IMR-90 (cell line): Measurements from ENCODE around the gene PON2. TPM values are rescaled to one million over a fixed set of nuclear protein-coding genes. Genes with fewer than 3 reads are reported as not detected.

Experiments
- ATAC-seq: fragments of 200-7000 bp; cut with Tn5 transposase; 2 replicates; pipeline ENCODE4 v1.9.1; 2020; ENCODE audit warnings: low read depth, mild to moderate bottlenecking, moderate library complexity
- BruUV-seq: library from RNA; stranded (reverse); fragments of 400-500 nt; replicated peaks from 2 replicates; lab custom pipeline; 2021; lab: Mats Ljungman, UMichigan
- CTCF ChIA-PET: fragments of 300-600 bp; formaldehyde crosslinking; extraction: SDS; loops from one replicate; lab custom pipeline; 2021; ENCODE audit warnings: antibody characterized with exemption; lab: Yijun Ruan, JAX
- POLR2A ChIA-PET: fragments of 300-600 bp; sonication (Branson Sonifier 250); formaldehyde crosslinking; loops from one replicate; lab custom pipeline; 2022; ENCODE audit warnings: antibody characterized with exemption; ENCODE audit not compliant: unreplicated experiment; lab: Charles Lee
- DNase-seq: peaks from one replicate; pipeline ENCODE4 v3.0.0; 2013
- H2AFZ ChIP-seq: replicated peaks from 2 replicates; pipeline ENCODE3; 2013; ENCODE audit warnings: low read length, mild to moderate bottlenecking; ENCODE audit not compliant: poor library complexity
- H2AK5ac ChIP-seq: 2 replicates; pipeline ENCODE4 v1.6.1; 2013; ENCODE audit warnings: low read depth, low read length, inconsistent platforms
- H2AK9ac ChIP-seq: replicated peaks from 2 replicates; pipeline ENCODE3; 2013; ENCODE audit warnings: mild to moderate bottlenecking, low read depth, low read length, moderate library complexity; ENCODE audit not compliant: poor library complexity
- H2BK120ac ChIP-seq: 2 replicates; pipeline ENCODE4 v1.6.1; 2013; ENCODE audit warnings: low read depth, low read length, inconsistent platforms
- H2BK15ac ChIP-seq: 3 replicates; pipeline ENCODE4 v1.6.1; 2013; ENCODE audit warnings: low read depth, low read length, inconsistent platforms
- H2BK20ac ChIP-seq: 2 replicates; pipeline ENCODE4 v1.6.1; 2013; ENCODE audit warnings: low read depth, mild to moderate bottlenecking, inconsistent platforms, low read length, moderate library complexity
- H2BK5ac ChIP-seq: 2 replicates; pipeline ENCODE4 v1.6.1; 2013; ENCODE audit warnings: mild to moderate bottlenecking, low read depth, low read length, inconsistent platforms; ENCODE audit not compliant: poor library complexity, severe bottlenecking
- H3K14ac ChIP-seq: replicated peaks from 2 replicates; pipeline ENCODE4 v1.6.1; 2013; ENCODE audit warnings: low read depth, low read length, inconsistent platforms
- H3K18ac ChIP-seq: 2 replicates; pipeline ENCODE4 v1.6.1; 2013; ENCODE audit warnings: low read depth, low read length, control low read depth
- H3K23ac ChIP-seq: 2 replicates; pipeline ENCODE4 v1.6.1; 2013; ENCODE audit warnings: low read depth, low read length, inconsistent platforms
- H3K27ac ChIP-seq: 2 replicates; pipeline ENCODE4 v1.5.1; 2013; ENCODE audit warnings: mild to moderate bottlenecking, control low read depth, low read length; ENCODE audit not compliant: insufficient read depth
- H3K27me3 ChIP-seq: 2 replicates; pipeline ENCODE4 v1.6.1; 2013; ENCODE audit warnings: low read length; ENCODE audit not compliant: control insufficient read depth, insufficient read depth
- H3K36me3 ChIP-seq: 2 replicates; pipeline ENCODE4 v1.6.1; 2013; ENCODE audit warnings: low read length, mixed read lengths; ENCODE audit not compliant: control insufficient read depth, insufficient read depth
- H3K4ac ChIP-seq: 2 replicates; pipeline ENCODE4 v1.6.1; 2013; ENCODE audit warnings: low read depth, low read length, inconsistent platforms
- H3K4me1 ChIP-seq: 2 replicates; pipeline ENCODE4 v1.6.1; 2013; ENCODE audit warnings: low read length, mixed read lengths; ENCODE audit not compliant: control insufficient read depth, insufficient read depth
- H3K4me2 ChIP-seq: 2 replicates; pipeline ENCODE4 v1.6.1; 2013; ENCODE audit warnings: low read depth, mild to moderate bottlenecking, control low read depth, low read length, moderate library complexity
- H3K4me3 ChIP-seq: 2 replicates; pipeline ENCODE4 v1.5.1; 2013; ENCODE audit warnings: low read depth, mild to moderate bottlenecking, control low read depth, low read length, moderate library complexity; ENCODE audit not compliant: insufficient read depth
- H3K56ac ChIP-seq: 2 replicates; pipeline ENCODE4 v1.6.1; 2013; ENCODE audit warnings: low read length, inconsistent platforms; ENCODE audit not compliant: insufficient read depth; ENCODE audit errors: extremely low read depth
- H3K79me1 ChIP-seq, 2 experiments: 2 replicates each; pipeline ENCODE4 v1.6.1; 2013; ENCODE audit warnings: low read length in 2 of 2, inconsistent platforms in 1 of 2, low read depth in 1 of 2
- H3K9ac ChIP-seq: 2 replicates; pipeline ENCODE4 v1.6.1; 2013; ENCODE audit warnings: low read depth, low read length, control low read depth
- H3K9me1 ChIP-seq: 2 replicates; pipeline ENCODE4 v1.6.1; 2013; ENCODE audit warnings: low read length, inconsistent platforms; ENCODE audit not compliant: insufficient read depth
- H3K9me3 ChIP-seq: 2 replicates; pipeline ENCODE4 v1.6.1; 2013; ENCODE audit warnings: low read length; ENCODE audit not compliant: control insufficient read depth, insufficient read depth
- H4K20me1 ChIP-seq: 2 replicates; pipeline ENCODE4 v1.6.1; 2013; ENCODE audit warnings: low read length, inconsistent platforms; ENCODE audit not compliant: insufficient read depth
- H4K5ac ChIP-seq: 2 replicates; pipeline ENCODE4 v1.6.1; 2013; ENCODE audit warnings: mild to moderate bottlenecking, low read depth, low read length, control low read depth
- H4K8ac ChIP-seq, 2 experiments: 2 replicates each; pipeline ENCODE4 v1.6.1; 2013; ENCODE audit warnings: low read depth in 2 of 2, low read length in 2 of 2, control low read depth in 1 of 2, inconsistent platforms in 1 of 2
- H4K91ac ChIP-seq: 2 replicates; pipeline ENCODE4 v1.6.1; 2013; ENCODE audit warnings: low read depth, low read length, inconsistent platforms; ENCODE audit not compliant: insufficient read depth
- BHLHE40 ChIP-seq: fragments of 150-350 bp; IDR thresholded peaks from 2 replicates; pipeline ENCODE4 v1.6.1; 2016; ENCODE audit warnings: mild to moderate bottlenecking, low read depth, low read length
- CEBPB ChIP-seq: IDR thresholded peaks from 2 replicates; pipeline ENCODE4 v1.6.1; 2012; ENCODE audit warnings: low read depth, low read length, improper control_type of control experiment
- CHD1 ChIP-seq: IDR thresholded peaks from 2 replicates; pipeline ENCODE4 v1.6.1; 2012; ENCODE audit warnings: low read depth, low read length, improper control_type of control experiment
- CTCF ChIP-seq: conservative IDR thresholded peaks from 2 replicates; pipeline ENCODE4 v1.5.1; 2012; ENCODE audit warnings: mild to moderate bottlenecking, low read depth, low read length, improper control_type of control experiment
- ELK1 ChIP-seq: fragments of 150-350 bp; IDR thresholded peaks from 2 replicates; pipeline ENCODE4 v1.6.1; 2016; ENCODE audit warnings: low read depth, mild to moderate bottlenecking, low read length, moderate library complexity, borderline replicate concordance
- FOS ChIP-seq: fragments of 150-350 bp; IDR thresholded peaks from 2 replicates; pipeline ENCODE4 v1.6.1; 2016; ENCODE audit warnings: low read depth, low read length
- MAFK ChIP-seq: IDR thresholded peaks from 2 replicates; pipeline ENCODE4 v1.6.1; 2012; ENCODE audit warnings: low read depth, low read length, improper control_type of control experiment
- MAZ ChIP-seq: IDR thresholded peaks from 2 replicates; pipeline ENCODE4 v1.6.1; 2012; ENCODE audit warnings: low read depth, mild to moderate bottlenecking, low read length, improper control_type of control experiment, moderate library complexity, borderline replicate concordance
- MXI1 ChIP-seq: IDR thresholded peaks from 2 replicates; pipeline ENCODE4 v1.6.1; 2012; ENCODE audit warnings: low read depth, mild to moderate bottlenecking, low read length, moderate library complexity, borderline replicate concordance
- NFE2L2 ChIP-seq: fragments of 150-350 bp; IDR thresholded peaks from 2 replicates; pipeline ENCODE4 v1.6.1; 2016; ENCODE audit warnings: low read depth, mild to moderate bottlenecking, low read length
- POLR2A ChIP-seq: IDR thresholded peaks from 2 replicates; pipeline ENCODE4 v1.6.1; 2012; ENCODE audit warnings: mild to moderate bottlenecking, low read depth, low read length
- RAD21 ChIP-seq: IDR thresholded peaks from 2 replicates; pipeline ENCODE4 v1.6.1; 2012; ENCODE audit warnings: low read length, improper control_type of control experiment
- RCOR1 ChIP-seq: IDR thresholded peaks from 2 replicates; pipeline ENCODE4 v1.6.1; 2012; ENCODE audit warnings: mild to moderate bottlenecking, low read length, improper control_type of control experiment; ENCODE audit not compliant: insufficient replicate concordance
- RFX5 ChIP-seq: IDR thresholded peaks from 2 replicates; pipeline ENCODE4 v1.8.0; 2012; ENCODE audit warnings: low read depth, mild to moderate bottlenecking, low read length, moderate library complexity
- SMC3 ChIP-seq: fragments of 150-350 bp; IDR thresholded peaks from 2 replicates; pipeline ENCODE4 v1.6.1; 2016; ENCODE audit warnings: low read depth, mild to moderate bottlenecking, antibody characterized with exemption, low read length, moderate library complexity
- USF2 ChIP-seq: fragments of 150-350 bp; IDR thresholded peaks from 2 replicates; pipeline ENCODE4 v1.6.1; 2017; ENCODE audit warnings: mild to moderate bottlenecking, antibody characterized with exemption, low read length, low read depth
- WGBS, 2 experiments: methylation state at CpG; one replicate each; pipeline versions ENCODE4 v1.1.5 to v1.1.7; 2013; ENCODE audit warnings: missing lambda C conversion rate in 2 of 2; ENCODE audit not compliant: insufficient read length in 1 of 2; ENCODE audit errors: extremely low coverage in 2 of 2; 5-methylcytosine and 5-hydroxymethylcytosine counted together
- dilution Hi-C: fragments of 300-500 bp; cut with HindIII; formaldehyde crosslinking; loops from one replicate; pipeline ENCODE4 v1.14.3; 2018; ENCODE audit warnings: low sequenced_read_pairs; ENCODE audit not compliant: unreplicated experiment
- in situ Hi-C: fragments of 300-500 bp; cut with MboI; formaldehyde crosslinking; loops from 3 replicates; pipeline ENCODE4 v1.14.3; 2019; ENCODE audit warnings: low sequenced_read_pairs, inconsistent platforms, mixed read lengths
- intact Hi-C: fragments of 100-400 bp; cut with micrococcal nuclease; formaldehyde crosslinking; loops from 2 replicates; pipeline ENCODE4 v1.10.0; 2022
- polyA plus RNA-seq, 3 experiments: library from polyadenylated mRNA; depleted of rRNA; stranded (reverse); fragments of >200 nt; gene quantifications; 2 replicates each; pipeline ENCODE4 v1.2.3, GENCODE V29; 2012; ENCODE audit warnings: low replicate concordance in 1 of 3
- total RNA-seq: library from RNA; depleted of rRNA; stranded (reverse); fragments of >200 nt; gene quantifications from 2 replicates; pipeline ENCODE4 v1.2.3, GENCODE V29; 2012

The PON2 gene
- total and polyA plus RNA-seq, 2 of the 4 experiments (the other 2 are of a cell fraction), result 36.2 to 65.7 TPM

GRCh38 chr7:95435422-95435780, 573 bp upstream of the PON2 start:
- no CpG with 5 or more reads among the region's 9 CpGs for WGBS, 2 experiments
- H2AK9ac ChIP-seq, result peak overlapping the region; percentile 87
- no peaks in the 10 kb centered on the region for H3K9me3 ChIP-seq
- peak overlapping the region; percentile 99 for H3K14ac ChIP-seq
- peaks cover 5% of the 10 kb centered on the region for H3K9me1 ChIP-seq
- no TSS peak for BruUV-seq
- H3K18ac ChIP-seq, result peak overlapping the region; percentile 68
- no peak for DNase-seq
- H3K4me3 ChIP-seq, result peak overlapping the region; percentile 86
- ATAC-seq, result no peak
- intact Hi-C loops (no loop called here), dilution Hi-C loops (no loop called here), in situ Hi-C loops (no loop called here)
- no peaks in the 10 kb centered on the region for H4K20me1 ChIP-seq
- H3K23ac ChIP-seq, result peak overlapping the region; percentile 94; the same call in 1 of the 2 replicates
- peak overlapping the region; percentile 91 for H4K5ac ChIP-seq
- H2BK15ac ChIP-seq, result peak overlapping the region; percentile 90; the same call in 1 of the 3 replicates
- CTCF ChIA-PET, result interaction anchor here (0.7 to 1.3 kb wide), 2 partner anchors 24 to 42 kb away, joined by 3 to 8 read pairs; no protein-coding TSS in a partner anchor
- peak overlapping the region; percentile 100 for H2AFZ ChIP-seq
- H3K4me2 ChIP-seq, result peak overlapping the region; percentile 84
- H2AK5ac ChIP-seq, result peak overlapping the region; percentile 92
- peak overlapping the region; percentile 92 to 100 for H4K8ac ChIP-seq
- H2BK5ac ChIP-seq, result peak overlapping the region; percentile 98
- H3K56ac ChIP-seq, result peak overlapping the region; percentile 85; the same call in 1 of the 2 replicates
- H3K79me1 ChIP-seq, result peaks cover 22 to 28% of the 10 kb centered on the region in 2 experiments
- peaks cover 5% of the 10 kb centered on the region for H3K4me1 ChIP-seq
- POLR2A ChIA-PET, result interaction anchor here (0.6 to 0.7 kb wide), 3 partner anchors 8 to 1207 kb away, joined by 6 to 13 read pairs (median 11); no protein-coding TSS in a partner anchor
- H3K36me3 ChIP-seq, result no peaks in the 10 kb centered on the region; the same call in none of the 2 replicates
- H3K27ac ChIP-seq, result peak overlapping the region; percentile 95; the same call in 1 of the 2 replicates
- TF ChIP-seq NFE2L2 (no peak), CTCF (no peak), USF2 (no peak), RAD21 (no peak), SMC3 (no peak), RFX5 (no peak), POLR2A (no peak), BHLHE40 (no peak), CHD1 (no peak), MAFK (no peak), ELK1 (no peak), MXI1 (no peak), CEBPB (no peak), FOS (no peak), MAZ (no peak), RCOR1 (no peak)
- peak overlapping the region; percentile 89 for H2BK120ac ChIP-seq
- peak overlapping the region; percentile 96 for H3K4ac ChIP-seq
- H4K91ac ChIP-seq, result peak overlapping the region; percentile 94
- peak overlapping the region; percentile 84 for H3K9ac ChIP-seq
- no peak overlapping the region; the same call in 1 of the 2 replicates for H2BK20ac ChIP-seq
- H3K27me3 ChIP-seq, result no peaks in the 10 kb centered on the region
